SU-DHL-6 (cell line): ENCODE results near the gene CDH10.

Source experiments
- H2AFZ ChIP-seq: fragments of 200-600 bp; sonication (generic); 2 replicates; pipeline ENCODE4 v1.6.1; 2014; ENCODE audit warnings: low read depth, mild to moderate bottlenecking, moderate library complexity, mixed read lengths, antibody characterized with exemption, low read length; ENCODE audit not compliant: severe bottlenecking
- H3F3A ChIP-seq: fragments of 200-600 bp; shearing (Covaris generic); 2 replicates; pipeline ENCODE4 v1.6.0; 2016; ENCODE audit warnings: antibody characterized with exemption, mild to moderate bottlenecking; ENCODE audit not compliant: insufficient read depth
- H3K27ac ChIP-seq: fragments of 200-600 bp; sonication (generic); 2 replicates; pipeline ENCODE4 v1.5.1; 2016; ENCODE audit warnings: low read depth, mild to moderate bottlenecking, low read length, moderate library complexity, mixed read lengths
- H3K27me3 ChIP-seq: fragments of 200-600 bp; sonication (generic), shearing (Covaris generic); 2 replicates; pipeline ENCODE4 v1.6.0; 2014; ENCODE audit warnings: mild to moderate bottlenecking, low read length
- H3K36me3 ChIP-seq: fragments of 200-600 bp; sonication (generic); 2 replicates; pipeline ENCODE4 v1.6.1; 2014; ENCODE audit warnings: mild to moderate bottlenecking, low read length, mixed read lengths
- H3K4me2 ChIP-seq: fragments of 300-600, 200-600 bp; shearing (Covaris generic), sonication (generic); 2 replicates; pipeline ENCODE4 v1.6.0; 2014; ENCODE audit warnings: low read length, low read depth, mild to moderate bottlenecking; ENCODE audit not compliant: poor library complexity, severe bottlenecking
- H3K4me3 ChIP-seq: fragments of 200-600 bp; sonication (generic); 2 replicates; pipeline ENCODE4 v1.5.1; 2014; ENCODE audit warnings: antibody characterized with exemption, low read length, mild to moderate bottlenecking, mixed read lengths; ENCODE audit not compliant: insufficient read depth, poor library complexity, severe bottlenecking
- H3K79me2 ChIP-seq: fragments of 200-600 bp; sonication (generic); 2 replicates; pipeline ENCODE4 v1.6.1; 2014; ENCODE audit warnings: mild to moderate bottlenecking, low read length, moderate library complexity; ENCODE audit not compliant: insufficient read depth
- H3K9ac ChIP-seq: fragments of 200-600 bp; sonication (generic); 2 replicates; pipeline ENCODE4 v1.7.0; 2014; ENCODE audit warnings: mild to moderate bottlenecking, low read length
- H3K9me2 ChIP-seq: fragments of 200-600 bp; sonication (generic); replicated peaks from 2 replicates; pipeline ENCODE4 v1.6.1; 2014; ENCODE audit warnings: low read length; ENCODE audit not compliant: insufficient read depth
- H3K9me3 ChIP-seq: fragments of 200-600 bp; sonication (generic); 2 replicates; pipeline ENCODE4 v1.6.1; 2014; ENCODE audit warnings: low read length, mixed read lengths; ENCODE audit not compliant: insufficient read depth
- H4K20me1 ChIP-seq: fragments of 200-600 bp; sonication (generic); 2 replicates; pipeline ENCODE4 v1.6.1; 2014; ENCODE audit warnings: low read depth, mild to moderate bottlenecking, antibody characterized with exemption, low read length, moderate library complexity, mixed read lengths
- EZH2phosphoT487 ChIP-seq: fragments of 200-600 bp; sonication (generic), shearing (Covaris generic); conservative IDR thresholded peaks from 2 replicates; pipeline ENCODE4 v1.6.1; 2018; ENCODE audit warnings: mild to moderate bottlenecking, antibody characterized with exemption, low read length, moderate library complexity, mixed read lengths
- TF ChIP-seq, protein P1 (sequence below): fragments of 200-600 bp; sonication (generic); IDR thresholded peaks from one replicate; pipeline ENCODE4 v1.5.1; 2017; ENCODE audit warnings: antibody characterized with exemption, mild to moderate bottlenecking, low read length, moderate library complexity; ENCODE audit not compliant: insufficient read depth, poor library complexity, severe bottlenecking

The CDH10 gene

DNA sequence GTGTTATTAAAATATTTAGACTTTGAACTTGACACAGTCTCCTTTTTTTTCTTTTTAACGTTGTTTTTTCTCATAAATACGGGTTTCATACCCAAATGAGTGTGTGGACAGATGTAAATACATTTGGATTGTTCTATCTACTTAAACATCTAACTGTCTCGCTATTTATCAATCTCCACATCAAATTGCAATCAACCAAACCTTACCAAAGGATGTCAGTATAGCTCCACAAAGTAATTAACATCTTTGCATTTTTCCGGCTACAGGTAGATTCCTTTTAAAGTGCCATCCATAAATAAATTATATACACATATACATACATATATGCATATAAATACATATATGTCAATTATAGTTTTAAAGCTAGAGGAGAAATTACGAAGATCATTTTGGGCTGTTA lies 705 bp upstream of the CDH10 start:
- Histone ChIP-seq H3K27ac (no peak overlapping the region), H3K4me3 (no peak overlapping the region), H3K79me2 (no peaks in the 10 kb centered on the region), H3K9me3 (no peaks in the 10 kb centered on the region), H3K9ac (no peak overlapping the region), H2AFZ (no peak overlapping the region), H3K4me2 (no peak overlapping the region), H4K20me1 (no peaks in the 10 kb centered on the region), H3K36me3 (no peaks in the 10 kb centered on the region), H3K9me2 (no peaks in the 10 kb centered on the region), H3F3A (no peaks in the 10 kb centered on the region), H3K27me3 (no peaks in the 10 kb centered on the region)
- TF ChIP-seq, protein P1, sequence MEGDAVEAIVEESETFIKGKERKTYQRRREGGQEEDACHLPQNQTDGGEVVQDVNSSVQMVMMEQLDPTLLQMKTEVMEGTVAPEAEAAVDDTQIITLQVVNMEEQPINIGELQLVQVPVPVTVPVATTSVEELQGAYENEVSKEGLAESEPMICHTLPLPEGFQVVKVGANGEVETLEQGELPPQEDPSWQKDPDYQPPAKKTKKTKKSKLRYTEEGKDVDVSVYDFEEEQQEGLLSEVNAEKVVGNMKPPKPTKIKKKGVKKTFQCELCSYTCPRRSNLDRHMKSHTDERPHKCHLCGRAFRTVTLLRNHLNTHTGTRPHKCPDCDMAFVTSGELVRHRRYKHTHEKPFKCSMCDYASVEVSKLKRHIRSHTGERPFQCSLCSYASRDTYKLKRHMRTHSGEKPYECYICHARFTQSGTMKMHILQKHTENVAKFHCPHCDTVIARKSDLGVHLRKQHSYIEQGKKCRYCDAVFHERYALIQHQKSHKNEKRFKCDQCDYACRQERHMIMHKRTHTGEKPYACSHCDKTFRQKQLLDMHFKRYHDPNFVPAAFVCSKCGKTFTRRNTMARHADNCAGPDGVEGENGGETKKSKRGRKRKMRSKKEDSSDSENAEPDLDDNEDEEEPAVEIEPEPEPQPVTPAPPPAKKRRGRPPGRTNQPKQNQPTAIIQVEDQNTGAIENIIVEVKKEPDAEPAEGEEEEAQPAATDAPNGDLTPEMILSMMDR: no peak
- TF ChIP-seq EZH2phosphoT487: no peak

DNA sequence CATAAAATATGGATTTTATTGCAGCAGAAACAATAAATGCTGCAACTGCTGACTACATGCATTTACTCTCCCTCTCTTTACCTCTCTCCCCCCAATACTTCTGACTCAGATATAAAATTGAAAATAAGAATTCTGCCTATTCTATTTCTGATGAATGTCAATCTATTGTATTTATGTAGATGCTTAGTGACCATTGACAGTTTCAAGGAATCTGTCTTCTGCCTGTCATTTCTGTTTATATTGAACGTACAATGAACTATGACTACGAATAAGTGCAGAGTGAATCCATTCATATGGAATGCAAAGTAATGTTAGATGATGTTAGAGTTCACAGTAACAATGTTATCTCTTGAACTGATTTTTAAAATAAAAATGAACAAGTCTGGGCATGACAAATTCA lies 898 bp downstream of the CDH10 start:
- no peaks in the 10 kb centered on the region for H3K79me2 ChIP-seq
- no peaks in the 10 kb centered on the region for H3K9me3 ChIP-seq
- no peaks in the 10 kb centered on the region for H3F3A ChIP-seq
- no peak overlapping the region for H3K27ac ChIP-seq
- no peak overlapping the region for H3K4me3 ChIP-seq
- H2AFZ ChIP-seq: no peak overlapping the region
- TF ChIP-seq, protein P1: no peak
- no peak for TF ChIP-seq EZH2phosphoT487
- H3K9me2 ChIP-seq: no peaks in the 10 kb centered on the region
- H3K27me3 ChIP-seq: no peaks in the 10 kb centered on the region
- no peak overlapping the region for H3K4me2 ChIP-seq
- no peaks in the 10 kb centered on the region for H3K36me3 ChIP-seq
- no peaks in the 10 kb centered on the region for H4K20me1 ChIP-seq
- H3K9ac ChIP-seq: no peak overlapping the region

DNA sequence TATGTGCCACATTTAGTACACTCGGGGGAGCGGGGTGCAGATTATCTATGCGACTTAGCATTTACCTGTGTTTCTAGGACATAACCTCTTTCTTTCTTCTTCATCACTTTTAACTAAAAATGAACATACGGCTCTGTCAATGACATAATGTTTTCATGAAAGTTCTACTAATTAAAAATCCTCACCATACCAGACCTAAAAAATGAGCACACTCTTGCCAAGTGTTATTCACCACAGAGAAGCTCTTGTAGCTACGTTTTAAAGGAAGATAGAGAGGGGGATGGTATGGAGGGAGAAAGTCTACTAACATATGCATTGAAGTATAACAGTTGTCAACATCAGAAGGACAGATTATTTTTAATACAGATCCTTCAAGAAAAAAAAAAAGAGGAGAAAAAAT lies 1.6 kb downstream of the CDH10 start:
- Histone ChIP-seq H3K4me3 (no peak overlapping the region), H3F3A (no peaks in the 10 kb centered on the region), H3K9ac (no peak overlapping the region), H3K27ac (no peak overlapping the region), H4K20me1 (no peaks in the 10 kb centered on the region), H3K79me2 (no peaks in the 10 kb centered on the region), H2AFZ (peak overlapping the region; percentile 8), H3K4me2 (no peak overlapping the region), H3K27me3 (no peaks in the 10 kb centered on the region), H3K9me2 (no peaks in the 10 kb centered on the region), H3K9me3 (no peaks in the 10 kb centered on the region), H3K36me3 (no peaks in the 10 kb centered on the region)
- TF ChIP-seq, protein P1: no peak
- no peak for TF ChIP-seq EZH2phosphoT487

DNA sequence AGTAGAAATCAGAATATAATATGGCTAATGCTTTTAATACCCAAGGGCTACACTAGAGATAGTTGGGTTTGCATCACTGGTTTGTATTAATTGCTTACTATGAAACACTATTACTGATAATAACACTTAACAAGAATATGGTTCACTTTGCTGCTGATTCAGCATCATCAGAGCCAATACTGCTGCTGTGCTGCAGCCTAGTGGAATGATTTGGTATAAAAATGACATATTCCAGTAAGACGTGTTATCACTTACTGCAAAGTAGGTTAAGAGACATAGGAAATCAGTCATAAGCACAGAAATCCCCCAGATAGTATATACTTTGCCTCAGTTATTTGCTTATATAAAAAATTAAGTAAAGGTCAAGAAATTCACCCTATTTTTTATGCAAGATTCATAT lies 2.8 kb downstream of the CDH10 start:
- Histone ChIP-seq H3K36me3 (no peaks in the 10 kb centered on the region), H2AFZ (no peak overlapping the region), H3K9me3 (no peaks in the 10 kb centered on the region), H3K27me3 (no peaks in the 10 kb centered on the region), H3K27ac (no peak overlapping the region), H3K9me2 (no peaks in the 10 kb centered on the region), H3F3A (no peaks in the 10 kb centered on the region), H3K4me2 (no peak overlapping the region), H3K9ac (no peak overlapping the region), H3K79me2 (no peaks in the 10 kb centered on the region), H4K20me1 (no peaks in the 10 kb centered on the region), H3K4me3 (no peak overlapping the region)
- TF ChIP-seq, protein P1: no peak
- no peak for TF ChIP-seq EZH2phosphoT487
